ENCODE results near the gene CDKAL1.

DNA sequence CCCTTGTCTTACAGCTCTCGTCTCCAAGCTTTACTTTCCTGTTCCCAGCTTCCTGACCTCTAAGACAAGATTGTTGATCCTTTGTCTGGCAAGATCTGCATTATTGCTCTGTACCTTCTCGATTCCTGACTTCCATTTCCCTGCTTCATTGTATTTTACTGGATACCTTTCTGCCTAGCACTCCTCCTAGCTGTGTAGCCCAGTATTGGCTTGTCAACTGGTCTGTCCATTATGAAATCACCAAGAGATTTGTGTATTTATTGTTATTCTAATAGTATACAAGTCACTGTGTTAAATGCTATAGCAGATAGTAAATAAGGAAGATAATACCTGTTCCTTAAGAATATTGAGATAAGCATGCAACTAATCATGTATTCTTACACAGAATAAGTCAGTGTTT lies 305.4 kb downstream of the CDKAL1 start:
- TF ChIP-seq, protein P1, sequence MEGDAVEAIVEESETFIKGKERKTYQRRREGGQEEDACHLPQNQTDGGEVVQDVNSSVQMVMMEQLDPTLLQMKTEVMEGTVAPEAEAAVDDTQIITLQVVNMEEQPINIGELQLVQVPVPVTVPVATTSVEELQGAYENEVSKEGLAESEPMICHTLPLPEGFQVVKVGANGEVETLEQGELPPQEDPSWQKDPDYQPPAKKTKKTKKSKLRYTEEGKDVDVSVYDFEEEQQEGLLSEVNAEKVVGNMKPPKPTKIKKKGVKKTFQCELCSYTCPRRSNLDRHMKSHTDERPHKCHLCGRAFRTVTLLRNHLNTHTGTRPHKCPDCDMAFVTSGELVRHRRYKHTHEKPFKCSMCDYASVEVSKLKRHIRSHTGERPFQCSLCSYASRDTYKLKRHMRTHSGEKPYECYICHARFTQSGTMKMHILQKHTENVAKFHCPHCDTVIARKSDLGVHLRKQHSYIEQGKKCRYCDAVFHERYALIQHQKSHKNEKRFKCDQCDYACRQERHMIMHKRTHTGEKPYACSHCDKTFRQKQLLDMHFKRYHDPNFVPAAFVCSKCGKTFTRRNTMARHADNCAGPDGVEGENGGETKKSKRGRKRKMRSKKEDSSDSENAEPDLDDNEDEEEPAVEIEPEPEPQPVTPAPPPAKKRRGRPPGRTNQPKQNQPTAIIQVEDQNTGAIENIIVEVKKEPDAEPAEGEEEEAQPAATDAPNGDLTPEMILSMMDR (IDR thresholded peaks at IDR 0.05) = no peak
- no peak for TF ChIP-seq POLR2A (IDR thresholded peaks at IDR 0.05; ENCODE audit: low read depth)

All from esophagus muscularis mucosa (tissue), 3 donors.